Adrenal gland (tissue), 12 donors: Measurements from ENCODE around the gene AGO1. TPM values are rescaled to one million over a fixed set of nuclear protein-coding genes. Genes with fewer than 3 reads are reported as not detected.
"Not testable (repeated sequence)": the region's sequence is repeated elsewhere in the genome, so short reads cannot be mapped to it uniquely, and the experiment has no call there.

Experiments
- DNase-seq, 7 donors: peaks; one replicate each; pipeline ENCODE4 v3.0.0-alpha.2; 2019 to 2020
- H3K27ac ChIP-seq, 5 donors: fragments of 200-600 bp; sonication (generic) in 4 of 5; 1 replicate in 3 of 5; 2 replicates in 2 of 5; pipeline versions ENCODE4 v1.5.1 to v1.8.0; 2016 to 2020; ENCODE audit warnings: mild to moderate bottlenecking in 1 of 5
- H3K27me3 ChIP-seq: fragments of 200-600 bp; 2 replicates; pipeline ENCODE4 v1.8.0; 2021
- H3K36me3 ChIP-seq, 2 donors: fragments of 200-600 bp; replicated peaks in 1 of 2; 1 replicate in 1 of 2; 2 replicates in 1 of 2; pipeline versions ENCODE4 v1.5.1 to v1.8.0; 2018 to 2022
- H3K4me1 ChIP-seq, 2 donors: fragments of 200-600 bp; replicated peaks in 1 of 2; 1 replicate in 1 of 2; 2 replicates in 1 of 2; pipeline versions ENCODE4 v1.5.1 to v1.8.0; 2018 to 2021
- H3K4me3 ChIP-seq, 4 donors: fragments of 200-600 bp; sonication (generic) in 3 of 4; one replicate each; pipeline ENCODE4 v1.5.1; 2016 to 2018
- H3K9me3 ChIP-seq, 3 donors: fragments of 200-600 bp; sonication (generic) in 1 of 3; replicated peaks in 1 of 3; 1 replicate in 2 of 3; 2 replicates in 1 of 3; pipeline versions ENCODE4 v1.5.1 to v1.8.0; 2016 to 2021
- POLR2A ChIP-seq, 2 donors: fragments of 450-650 bp; IDR thresholded peaks; one replicate each; pipeline ENCODE4 v1.6.1; 2017; ENCODE audit warnings: antibody characterized with exemption in 2 of 2, mild to moderate bottlenecking in 2 of 2, moderate library complexity in 1 of 2
- WGBS, 4 donors: extraction: QIAGEN DNeasy Blood & Tissue Kit in 2 of 4; methylation state at CpG; one replicate each; pipeline versions ENCODE4 v1.1.5 to v1.1.7; 2013 to 2017; 5-methylcytosine and 5-hydroxymethylcytosine counted together
- intact Hi-C, 2 donors: fragments of 100-400 bp; cut with DNase I; formaldehyde crosslinking; loops; one replicate each; pipeline versions ENCODE4 v1.14.1 to v1.15.0; 2022 to 2023
- polyA plus RNA-seq, 3 donors: library from polyadenylated mRNA; stranded (reverse); fragments of 200-250 nt in 2 of 3; fragments of 350-450 nt in 1 of 3; fragmentation: Illumina TruSeq in 1 of 3; extraction: RNeasy Lipid Tissue Mini Kit (QIAGEN cat#74804) in 1 of 3; gene quantifications; one replicate each; pipeline ENCODE4 v1.2.3, GENCODE V29; 2013 to 2014
- total RNA-seq, 9 donors: library from RNA; depleted of rRNA in 4 of 9; stranded (reverse); fragments of >200 nt in 4 of 9; fragments of 120-200 nt in 1 of 9; fragmentation: NEBNext Ultra II Directional in 1 of 9; extraction: Animal tissue kit (Norgen Biotek cat#: 25700) in 1 of 9; gene quantifications; one replicate each; pipeline versions ENCODE4 v1.1.0 to v1.2.4, GENCODE V29; 2013 to 2023
- TF ChIP-seq, protein P1 (sequence below), 6 experiments: fragments of 450-650 bp in 4 of 6; fragments of 200-600 bp in 2 of 6; sonication (generic) in 1 of 6; IDR thresholded peaks; 1 replicate in 5 of 6; 2 replicates in 1 of 6; pipeline versions ENCODE4 v1.5.1 to v1.8.0; 2016 to 2021; ENCODE audit warnings: antibody characterized with exemption in 6 of 6, mild to moderate bottlenecking in 2 of 6, moderate library complexity in 1 of 6
- donor health status: healthy with polysubstance abuse.
- donor health status: Bipolar disorder and iron deficiency.
- donor health status: DM: yes; HTN: yes; CAD: no.
- donor health status: DM: no; HTN: no; CAD: no.
- donor health status: DM: no; HTN: no; CAD: no.
- donor health status: DM: yes; HTN: yes; CAD: no.

AGO1 gene
- total and polyA plus RNA-seq, 12 donors = 4.5 to 51.1 (median 33.8) TPM

DNA sequence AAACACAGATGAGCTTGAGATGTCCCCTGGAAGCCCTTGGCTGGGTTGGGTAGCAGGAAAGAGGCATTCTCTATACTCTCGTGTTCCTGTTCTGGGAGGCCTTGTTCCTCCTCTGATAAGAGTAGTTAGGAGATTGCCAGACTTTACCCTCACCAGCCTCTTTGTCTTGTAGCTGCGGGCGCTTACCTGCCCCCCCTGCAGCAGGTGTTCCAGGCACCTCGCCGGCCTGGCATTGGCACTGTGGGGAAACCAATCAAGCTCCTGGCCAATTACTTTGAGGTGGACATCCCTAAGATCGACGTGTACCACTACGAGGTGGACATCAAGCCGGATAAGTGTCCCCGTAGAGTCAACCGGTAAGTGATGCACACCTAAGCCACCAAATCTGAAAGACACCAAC is 5.2 kb downstream of the AGO1 start:
- Histone ChIP-seq H3K4me3 (no peak overlapping the region), H3K27ac (no peak overlapping the region), H3K36me3 (peaks cover 0 to 39% of the 10 kb centered on the region in 2 donors), H3K4me1 (peaks cover 7 to 40% of the 10 kb centered on the region in 2 donors), H3K9me3 (no peaks in the 10 kb centered on the region), H3K27me3 (no peaks in the 10 kb centered on the region)
- DNase-seq = no peak
- 91 to 93% (median 92%) methylated on average over 10 to 11 of the region's 11 CpGs for WGBS, 4 donors
- TF ChIP-seq, protein P1, sequence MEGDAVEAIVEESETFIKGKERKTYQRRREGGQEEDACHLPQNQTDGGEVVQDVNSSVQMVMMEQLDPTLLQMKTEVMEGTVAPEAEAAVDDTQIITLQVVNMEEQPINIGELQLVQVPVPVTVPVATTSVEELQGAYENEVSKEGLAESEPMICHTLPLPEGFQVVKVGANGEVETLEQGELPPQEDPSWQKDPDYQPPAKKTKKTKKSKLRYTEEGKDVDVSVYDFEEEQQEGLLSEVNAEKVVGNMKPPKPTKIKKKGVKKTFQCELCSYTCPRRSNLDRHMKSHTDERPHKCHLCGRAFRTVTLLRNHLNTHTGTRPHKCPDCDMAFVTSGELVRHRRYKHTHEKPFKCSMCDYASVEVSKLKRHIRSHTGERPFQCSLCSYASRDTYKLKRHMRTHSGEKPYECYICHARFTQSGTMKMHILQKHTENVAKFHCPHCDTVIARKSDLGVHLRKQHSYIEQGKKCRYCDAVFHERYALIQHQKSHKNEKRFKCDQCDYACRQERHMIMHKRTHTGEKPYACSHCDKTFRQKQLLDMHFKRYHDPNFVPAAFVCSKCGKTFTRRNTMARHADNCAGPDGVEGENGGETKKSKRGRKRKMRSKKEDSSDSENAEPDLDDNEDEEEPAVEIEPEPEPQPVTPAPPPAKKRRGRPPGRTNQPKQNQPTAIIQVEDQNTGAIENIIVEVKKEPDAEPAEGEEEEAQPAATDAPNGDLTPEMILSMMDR (IDR thresholded peaks at IDR 0.05) = no peak
- no peak for TF ChIP-seq POLR2A (IDR thresholded peaks at IDR 0.05)
- intact Hi-C loops = loop anchor here in 1 of 2 donors (10.0 kb wide), 1 partner anchor 197 kb away; the partner anchor contains the start of genes ADPRS and TEKT2

DNA sequence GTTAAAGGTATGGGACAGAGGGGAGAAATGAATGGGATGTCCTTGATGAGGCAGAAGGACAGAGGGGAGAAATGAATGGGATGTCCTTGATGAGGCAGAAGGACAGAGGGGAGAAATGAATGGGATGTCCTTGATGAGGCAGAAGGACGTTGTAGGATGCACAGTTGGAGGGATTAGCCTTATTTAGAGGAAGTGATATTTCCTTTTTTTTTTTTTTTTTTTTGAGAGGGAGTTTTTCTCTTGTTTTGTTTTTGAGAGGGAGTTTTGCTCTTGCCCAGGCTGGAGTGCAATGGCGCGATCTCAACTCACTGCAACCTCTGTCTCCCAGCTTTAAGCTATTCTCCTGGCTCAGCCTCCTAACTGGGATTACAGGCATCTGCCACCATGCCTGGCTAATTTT is 6.0 kb downstream of the AGO1 start:
- intact Hi-C loops = loop anchor here in 1 of 2 donors (10.0 kb wide), 1 partner anchor 196 kb away; the partner anchor contains the start of genes ADPRS and TEKT2
- not testable (repeated sequence) for H3K27ac ChIP-seq, H3K4me3 ChIP-seq, H3K27me3 ChIP-seq, H3K9me3 ChIP-seq, DNase-seq
- Histone ChIP-seq H3K36me3 (peaks cover 0 to 44% of the 10 kb centered on the region in 2 donors), H3K4me1 (peaks cover 14 to 44% of the 10 kb centered on the region in 2 donors)
- 62 to 65% (median 63%) methylated on average over 3 of the region's 3 CpGs for WGBS, 4 donors

DNA sequence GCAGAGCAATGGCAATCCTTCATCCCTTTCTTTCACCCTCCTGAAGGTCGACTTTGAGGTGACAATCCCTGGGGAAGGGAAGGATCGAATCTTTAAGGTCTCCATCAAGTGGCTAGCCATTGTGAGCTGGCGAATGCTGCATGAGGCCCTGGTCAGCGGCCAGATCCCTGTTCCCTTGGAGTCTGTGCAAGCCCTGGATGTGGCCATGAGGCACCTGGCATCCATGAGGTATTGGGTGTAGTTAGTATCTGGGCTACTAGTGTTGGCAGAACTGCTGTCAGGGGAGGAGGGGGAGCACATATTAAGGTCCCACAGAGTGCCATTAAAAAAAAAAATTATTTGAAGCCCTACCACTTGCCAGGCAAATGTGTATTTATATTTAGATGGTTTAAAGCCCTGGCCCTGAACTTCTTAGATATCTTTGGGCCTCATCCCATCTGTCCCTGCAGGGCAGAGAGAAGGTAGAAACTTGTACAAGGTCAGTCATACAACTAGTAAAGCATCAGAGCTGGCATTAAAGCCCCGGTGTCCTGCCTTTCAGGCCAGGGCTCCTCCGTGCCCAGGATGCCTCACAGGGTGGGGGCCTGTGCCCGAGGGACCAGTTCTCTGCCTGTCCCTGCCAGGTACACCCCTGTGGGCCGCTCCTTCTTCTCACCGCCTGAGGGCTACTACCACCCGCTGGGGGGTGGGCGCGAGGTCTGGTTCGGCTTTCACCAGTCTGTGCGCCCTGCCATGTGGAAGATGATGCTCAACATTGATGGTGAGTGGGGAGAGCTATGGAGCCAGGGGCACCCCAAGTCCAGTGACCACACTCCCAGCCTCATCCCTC is 10.3 kb downstream of the AGO1 start:
- TF ChIP-seq, protein P1 (IDR thresholded peaks at IDR 0.05) = no peak
- TF ChIP-seq POLR2A (IDR thresholded peaks at IDR 0.05) = no peak
- intact Hi-C loops = no loop called here
- H3K36me3 ChIP-seq = peaks cover 0 to 69% of the 10 kb centered on the region in 2 donors
- peaks cover 26% of the 10 kb centered on the region in 2 donors for H3K4me1 ChIP-seq
- no peaks in the 10 kb centered on the region for H3K9me3 ChIP-seq
- H3K27me3 ChIP-seq = no peaks in the 10 kb centered on the region
- 65 to 80% (median 71%) methylated on average over 8 to 14 of the region's 14 CpGs for WGBS, 4 donors
- peak; percentile 46 to 65 (median 61) for DNase-seq
- no peak overlapping the region for H3K4me3 ChIP-seq
- peak overlapping the region; percentile 35 to 92 (median 75) for H3K27ac ChIP-seq

DNA sequence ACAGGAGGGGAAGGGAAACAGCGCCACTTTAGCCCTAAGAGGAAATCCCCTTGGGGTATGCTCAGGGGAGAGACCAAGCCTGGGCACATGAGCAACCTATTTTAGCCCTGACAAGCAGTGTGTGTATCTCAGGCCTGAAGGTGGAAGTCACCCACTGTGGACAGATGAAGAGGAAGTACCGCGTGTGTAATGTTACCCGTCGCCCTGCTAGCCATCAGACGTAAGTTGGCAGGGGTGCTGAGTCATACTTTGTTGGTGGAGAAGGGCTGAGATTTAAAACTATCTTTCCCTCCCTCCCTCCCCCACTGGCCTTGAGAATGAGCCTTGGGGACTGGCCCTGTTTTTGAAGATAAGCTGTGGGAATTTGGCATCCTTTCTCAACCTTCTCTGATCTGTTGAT is 11.2 kb downstream of the AGO1 start:
- Histone ChIP-seq H3K9me3 (no peaks in the 10 kb centered on the region), H3K4me1 (peaks cover 26% of the 10 kb centered on the region in 2 donors), H3K36me3 (peaks cover 0 to 75% of the 10 kb centered on the region in 2 donors), H3K4me3 (no peak overlapping the region), H3K27me3 (no peaks in the 10 kb centered on the region), H3K27ac (peak overlapping the region; percentile 35 to 92 (median 75))
- WGBS, 4 donors = 28 to 57% (median 37%) methylated on average over 6 of the region's 6 CpGs
- intact Hi-C loops = no loop called here
- TF ChIP-seq POLR2A (IDR thresholded peaks at IDR 0.05) = peak in 1 of 2 donors; percentile 37
- TF ChIP-seq, protein P1 (IDR thresholded peaks at IDR 0.05) = no peak
- DNase-seq = peak; percentile 80 to 93 (median 91)
